GM12878 (cell line): ENCODE results near the gene GPC5. TPM values are rescaled to one million over a fixed set of nuclear protein-coding genes. Genes with fewer than 3 reads are reported as not detected.

Experiments
- ATAC-seq: fragments of 200-7000 bp; cut with Tn5 transposase; 3 replicates; pipeline ENCODE4 v1.9.1; 2020; ENCODE audit warnings: mild to moderate bottlenecking, moderate library complexity
- BruUV-seq: library from RNA; stranded (reverse); fragments of 400-500 nt; replicated peaks from 2 replicates; lab custom pipeline; 2021; lab: Mats Ljungman, UMichigan
- CTCF ChIA-PET: fragments of 300-600 bp; sonication (Branson Sonifier 250); formaldehyde crosslinking; extraction: SDS; loops from one replicate; lab custom pipeline; 2021; ENCODE audit warnings: inconsistent platforms; lab: Yijun Ruan, JAX
- POLR2A ChIA-PET: fragments of 350-600 bp; formaldehyde crosslinking; extraction: SDS; loops from one replicate; lab custom pipeline; 2021; ENCODE audit warnings: inconsistent platforms; lab: Charles Lee
- RAD21 ChIA-PET: fragments of 300-600 bp; sonication (Branson Sonifier 250); formaldehyde crosslinking; loops from one replicate; lab custom pipeline; 2023; ENCODE audit warnings: antibody characterized with exemption; ENCODE audit not compliant: unreplicated experiment; lab: Charles Lee
- SMC1A ChIA-PET: fragments of 300-600 bp; sonication (Branson Sonifier 250); formaldehyde crosslinking; loops from one replicate; lab custom pipeline; 2023; ENCODE audit not compliant: unreplicated experiment, uncharacterized antibody; lab: Charles Lee
- DNase-seq: peaks from one replicate; pipeline ENCODE4 v3.0.0-alpha.2; 2011; ENCODE audit warnings: low read depth, low spot score
- FAIRE-seq: peaks from 3 replicates; lab custom pipeline; 2011; peaks lifted over from hg19 to GRCh38; lab: Jason Lieb, UNC
- H2AFZ ChIP-seq: 2 replicates; pipeline ENCODE4 v1.6.0; 2011; ENCODE audit warnings: low read depth, low read length, control low read depth; ENCODE audit not compliant: control insufficient read depth
- H3K27ac ChIP-seq: 2 replicates; pipeline ENCODE4 v1.5.1; 2011; ENCODE audit warnings: control low read depth; ENCODE audit not compliant: control insufficient read depth, insufficient read depth
- H3K27me3 ChIP-seq, 2 experiments: replicated peaks in 1 of 2; 2 replicates each; pipeline versions ENCODE4 v1.6.0 to v1.6.1; 2011; ENCODE audit warnings: low read length in 1 of 2; ENCODE audit not compliant: control insufficient read depth in 2 of 2, insufficient read depth in 2 of 2
- H3K36me3 ChIP-seq, 2 experiments: 2 replicates each; pipeline ENCODE4 v1.5.1; 2011; ENCODE audit warnings: low read length in 1 of 2; ENCODE audit not compliant: control insufficient read depth in 2 of 2, insufficient read depth in 2 of 2
- H3K4me1 ChIP-seq: 2 replicates; pipeline ENCODE4 v1.6.1; 2011; ENCODE audit warnings: mild to moderate bottlenecking, low read length, moderate library complexity, mixed read lengths; ENCODE audit not compliant: control insufficient read depth, insufficient read depth
- H3K4me2 ChIP-seq: 2 replicates; pipeline ENCODE4 v1.6.0; 2011; ENCODE audit warnings: control low read depth; ENCODE audit not compliant: control insufficient read depth, insufficient read depth
- H3K4me3 ChIP-seq: fragments of 200-600 bp; sonication (generic); 2 replicates; pipeline ENCODE4 v1.5.1; 2016
- H3K79me2 ChIP-seq: 2 replicates; pipeline ENCODE4 v1.6.0; 2011; ENCODE audit warnings: low read length; ENCODE audit not compliant: control insufficient read depth, insufficient read depth
- H3K9ac ChIP-seq: 2 replicates; pipeline ENCODE4 v1.8.0; 2011; ENCODE audit warnings: low read length, control low read depth, mixed read lengths; ENCODE audit not compliant: control insufficient read depth, insufficient read depth
- H3K9me3 ChIP-seq: replicated peaks from 3 replicates; pipeline ENCODE4 v1.5.1; 2011; ENCODE audit warnings: mild to moderate bottlenecking, low read length; ENCODE audit not compliant: control insufficient read depth, insufficient read depth
- H4K20me1 ChIP-seq: 2 replicates; pipeline ENCODE4 v1.6.0; 2011; ENCODE audit not compliant: control insufficient read depth, insufficient read depth
- CHD1 ChIP-seq: IDR thresholded peaks from 2 replicates; pipeline ENCODE4 v1.6.1; 2012; ENCODE audit warnings: low read depth, low read length, improper control_type of control experiment
- CREB1 ChIP-seq: IDR thresholded peaks from 2 replicates; pipeline ENCODE4 v1.6.1; 2012; ENCODE audit warnings: low read depth, mild to moderate bottlenecking, inconsistent platforms
- GABPA ChIP-seq: IDR thresholded peaks from 2 replicates; pipeline ENCODE4 v1.6.1; 2014; ENCODE audit warnings: antibody characterized with exemption, low read depth, mild to moderate bottlenecking, inconsistent platforms
- MTA3 ChIP-seq: IDR thresholded peaks from 2 replicates; pipeline ENCODE4 v1.6.1; 2012; ENCODE audit warnings: low read length, inconsistent platforms, borderline replicate concordance
- MXI1 ChIP-seq: fragments of 150-350 bp; IDR thresholded peaks from 2 replicates; pipeline ENCODE4 v1.6.1; 2011; ENCODE audit warnings: low read depth, mild to moderate bottlenecking, inconsistent platforms, low read length, improper control_type of control experiment
- MYC ChIP-seq: IDR thresholded peaks from 2 replicates; pipeline ENCODE4 v1.6.1; 2011; ENCODE audit warnings: mild to moderate bottlenecking, low read length, moderate library complexity, inconsistent platforms; ENCODE audit not compliant: insufficient read depth, insufficient replicate concordance, insufficient read length, severe bottlenecking
- NFYA ChIP-seq: IDR thresholded peaks from 2 replicates; pipeline ENCODE4 v1.6.1; 2011; ENCODE audit warnings: low read depth, mild to moderate bottlenecking, low read length, improper control_type of control experiment, borderline replicate concordance
- NR2F1 ChIP-seq: fragments of 450-650 bp; conservative IDR thresholded peaks from 2 replicates; pipeline ENCODE4 v1.6.1; 2017; ENCODE audit warnings: mild to moderate bottlenecking
- PBX3 ChIP-seq: IDR thresholded peaks from 2 replicates; pipeline ENCODE4 v1.6.1; 2011; ENCODE audit warnings: mild to moderate bottlenecking, low read depth, low read length, moderate library complexity; ENCODE audit not compliant: insufficient replicate concordance
- POLR2A ChIP-seq: IDR thresholded peaks from 2 replicates; pipeline ENCODE4 v1.6.1; 2011; ENCODE audit warnings: low read depth, mild to moderate bottlenecking, low read length
- SMC3 ChIP-seq: IDR thresholded peaks from 2 replicates; pipeline ENCODE4 v1.6.1; 2011; ENCODE audit warnings: low read length, improper control_type of control experiment, borderline replicate concordance
- SP1 ChIP-seq: IDR thresholded peaks from one replicate; pipeline ENCODE4 v1.6.1; 2011; ENCODE audit warnings: low read depth, low read length
- STAT1 ChIP-seq: fragments of 450-650 bp; conservative IDR thresholded peaks from 2 replicates; pipeline ENCODE4 v1.6.1; 2014; ENCODE audit warnings: antibody characterized with exemption, mild to moderate bottlenecking
- TARDBP ChIP-seq: IDR thresholded peaks from 2 replicates; pipeline ENCODE4 v1.6.1; 2016; ENCODE audit warnings: borderline replicate concordance
- ZBTB4 ChIP-seq: fragments of 450-650 bp; formaldehyde crosslinking; IDR thresholded peaks from 2 replicates; pipeline ENCODE4 v1.4.0; 2022; ENCODE audit warnings: mild to moderate bottlenecking, moderate library complexity
- ZBTB40 ChIP-seq: fragments of 450-650 bp; IDR thresholded peaks from 2 replicates; pipeline ENCODE4 v1.6.1; 2016; ENCODE audit warnings: mild to moderate bottlenecking, moderate library complexity, borderline replicate concordance
- WGBS: methylation state at CpG from one replicate; pipeline ENCODE4 v1.1.6; 2016; ENCODE audit warnings: low lambda C conversion rate; ENCODE audit not compliant: insufficient replicate concordance, insufficient coverage; ENCODE audit errors: missing lambda C conversion rate; 5-methylcytosine and 5-hydroxymethylcytosine counted together
- in situ Hi-C: fragments of 300-500 bp; cut with MboI; formaldehyde crosslinking; loops from 9 replicates; pipeline ENCODE4 v1.14.3; 2018; ENCODE audit warnings: mixed read lengths
- intact Hi-C: fragments of 100-400 bp; cut with micrococcal nuclease; formaldehyde crosslinking; loops from one replicate; pipeline ENCODE4 v1.14.2; 2022; ENCODE audit not compliant: unreplicated experiment
- polyA plus RNA-seq, 11 experiments: library from polyadenylated mRNA; depleted of rRNA in 4 of 11; unstranded in 6 of 11; stranded (reverse) in 5 of 11; fragments of >200 nt; fragmentation: Nextera tagmentation in 4 of 11; fragmentation: Illumina TruSeq in 1 of 11; extraction: Ambion mirVana in 4 of 11; extraction: Trizol in 1 of 11; gene quantifications; 1 replicate in 1 of 11; 2 replicates in 10 of 11; pipeline versions ENCODE4 v1.2.1 to v1.2.3, GENCODE V29; 2011 to 2016; ENCODE audit warnings: inconsistent platforms in 2 of 11, missing spikeins in 2 of 11, low read depth in 1 of 11
- total RNA-seq, 4 experiments: library from RNA; depleted of rRNA in 3 of 4; stranded (reverse); fragments of >200 nt in 3 of 4; fragmentation: Illumina TruSeq in 1 of 4; extraction: Trizol in 1 of 4; gene quantifications; 2 replicates each; pipeline versions ENCODE4 v1.2.1 to v1.2.3, GENCODE V29; 2013 to 2021

Gene GPC5
- total and polyA plus RNA-seq, 10 of the 15 experiments (the other 5 are each of a cell fraction or from before 2014, with no cell fraction given) = 0.05 to 0.87 (median 0.44) TPM; not detected in 1

- no peak for TF ChIP-seq ZBTB4 (CRISPR knock-in tag)
- no peak for TF ChIP-seq SMC3
- TF ChIP-seq GABPA = no peak
- TF ChIP-seq SP1 = no peak
- no peak for TF ChIP-seq CHD1
- TF ChIP-seq CREB1 = no peak
- no peak for TF ChIP-seq MTA3
- TF ChIP-seq STAT1 = no peak
- TF ChIP-seq NFYA = no peak
- TF ChIP-seq, all 136 proteins: peak for 0
Observed at GRCh38 chr13:92384410-92384809, 986.0 kb downstream of the GPC5 start (continued).

GRCh38 chr13:92387245-92387644 lies 988.8 kb downstream of the GPC5 start:
- H3K9ac ChIP-seq = no peak overlapping the region
- no peaks in the 10 kb centered on the region for H3K79me2 ChIP-seq
- ATAC-seq (no peak), DNase-seq (no peak), FAIRE-seq (no peak)
- H3K4me3 ChIP-seq = no peak overlapping the region
- no peaks in the 10 kb centered on the region for H4K20me1 ChIP-seq
- no peaks in the 10 kb centered on the region for H3K27me3 ChIP-seq
- no peaks in the 10 kb centered on the region for H3K9me3 ChIP-seq
- H2AFZ ChIP-seq = no peak overlapping the region
- no peak overlapping the region for H3K4me2 ChIP-seq
- ChIA-PET POLR2A (no interaction called here), RAD21 (no interaction called here), CTCF (interaction anchor here (0.6 kb wide), 1 partner anchor 701 kb away, joined by 5 read pairs; no protein-coding TSS in a partner anchor), SMC1A (no interaction called here)
- no TSS peak for BruUV-seq
- H3K4me1 ChIP-seq = no peaks in the 10 kb centered on the region
- no peaks in the 10 kb centered on the region for H3K36me3 ChIP-seq
- 58% methylated on average over 8 of the region's 8 CpGs for WGBS
- H3K27ac ChIP-seq = no peak overlapping the region
- in situ Hi-C loops = no loop called here
- intact Hi-C loops = no loop called here
- TF ChIP-seq POLR2A = no peak
- TF ChIP-seq MYC = no peak
- TF ChIP-seq ZBTB40 = no peak
- no peak for TF ChIP-seq MXI1
- no peak for TF ChIP-seq NR2F1
- TF ChIP-seq PBX3 = no peak
- TF ChIP-seq TARDBP = no peak
